ENCODE results near the gene PHACTR1.
A peak's percentile ranks its signal among the peaks of the same experiment; 100 is the strongest.
"Not testable (repeated sequence)": the region's sequence is repeated elsewhere in the genome, so short reads cannot be mapped to it uniquely, and the experiment has no call there.

The PHACTR1 gene

DNA sequence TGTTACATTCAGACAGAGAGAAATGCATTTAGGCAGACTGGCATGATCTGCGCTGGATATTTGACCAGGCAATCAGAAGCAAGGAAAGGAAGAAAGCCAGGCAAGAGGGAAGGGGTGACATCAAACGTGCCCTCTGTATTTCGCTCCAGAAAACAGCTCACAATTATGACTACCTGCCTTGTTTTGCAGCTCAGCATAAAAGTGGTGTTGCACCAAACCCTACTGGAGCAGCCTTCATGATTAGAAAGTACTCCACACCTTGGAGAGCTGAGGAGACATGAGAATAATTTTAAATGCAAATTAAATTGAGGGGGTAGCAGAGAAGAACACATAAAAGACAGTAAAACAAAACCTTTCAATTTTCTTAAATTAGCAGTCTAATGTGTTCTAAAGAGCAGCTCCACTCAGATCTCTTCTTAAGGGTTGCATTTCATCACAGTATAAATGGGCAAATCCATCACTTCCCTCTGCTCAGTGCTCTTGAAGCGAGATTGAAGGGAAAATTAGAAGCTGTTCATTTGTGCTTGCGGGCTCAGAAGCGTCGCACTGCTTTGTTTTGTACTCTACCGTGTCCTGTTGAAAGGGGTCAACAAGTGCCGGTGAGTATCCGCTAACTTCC, at the start of gene PHACTR1:
PHACTR1 (plus strand) TSS at position 470 of the 619 bp plus-strand sequence.
- DNase-seq: no peak

DNA sequence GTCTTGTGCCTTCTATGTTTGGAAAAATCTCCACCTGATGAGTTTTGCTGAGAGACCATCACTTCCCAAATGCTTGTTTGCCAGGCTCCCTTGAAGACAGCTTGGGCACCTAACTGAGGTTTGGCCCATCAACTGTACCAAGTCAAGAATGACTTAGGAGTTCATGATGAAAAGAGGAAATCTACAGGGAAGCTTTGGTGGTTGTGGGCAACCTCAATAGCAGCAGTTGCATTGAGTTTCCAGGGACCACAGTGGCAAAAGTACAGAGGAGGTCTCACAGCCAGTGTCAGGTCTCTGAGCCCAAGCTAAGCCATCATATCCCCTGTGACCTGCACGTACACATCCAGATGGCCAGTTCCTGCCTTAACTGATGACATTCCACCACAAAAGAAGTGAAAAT, 49.7 kb upstream of the PHACTR1 start:
- no peak for DNase-seq

DNA sequence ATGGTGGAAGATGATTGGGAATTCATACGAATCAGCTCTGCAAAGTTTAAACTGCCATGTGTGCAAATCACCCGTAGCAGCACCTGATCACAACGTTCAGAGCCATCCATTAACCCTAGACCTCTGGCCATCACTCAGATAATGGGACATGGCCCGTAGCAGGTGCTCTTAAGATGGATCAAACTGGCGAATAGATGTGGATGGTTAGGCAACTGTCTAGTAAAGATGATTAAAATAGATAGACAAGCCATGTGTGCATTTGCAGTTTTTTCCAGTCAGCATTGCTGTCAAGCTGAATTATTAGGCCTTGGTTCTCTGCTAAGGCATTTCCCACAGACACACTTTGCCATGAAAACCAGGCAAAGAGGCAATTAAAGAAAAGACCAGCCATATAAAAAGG, 40.6 kb upstream of the PHACTR1 start:
- no peak for DNase-seq

DNA sequence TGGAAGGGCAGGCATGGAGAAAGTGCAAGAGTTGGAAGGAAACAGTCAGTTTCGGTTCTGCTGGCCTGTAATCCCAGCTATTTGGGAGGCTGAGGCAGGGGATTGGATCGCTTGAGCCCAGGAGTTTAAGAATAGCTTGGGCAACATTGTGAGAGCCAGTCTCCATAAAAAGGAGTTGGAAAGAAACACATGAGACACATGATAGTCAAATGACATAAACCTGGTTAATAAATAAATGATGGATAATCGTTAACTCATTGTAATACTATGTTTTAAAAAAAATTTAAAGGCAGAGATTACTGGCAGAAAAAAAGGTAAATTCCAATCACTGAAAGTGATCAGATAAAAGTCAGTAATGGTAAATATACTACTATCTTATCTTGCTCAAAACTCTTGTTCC, 37.2 kb upstream of the PHACTR1 start:
- no peak for DNase-seq

DNA sequence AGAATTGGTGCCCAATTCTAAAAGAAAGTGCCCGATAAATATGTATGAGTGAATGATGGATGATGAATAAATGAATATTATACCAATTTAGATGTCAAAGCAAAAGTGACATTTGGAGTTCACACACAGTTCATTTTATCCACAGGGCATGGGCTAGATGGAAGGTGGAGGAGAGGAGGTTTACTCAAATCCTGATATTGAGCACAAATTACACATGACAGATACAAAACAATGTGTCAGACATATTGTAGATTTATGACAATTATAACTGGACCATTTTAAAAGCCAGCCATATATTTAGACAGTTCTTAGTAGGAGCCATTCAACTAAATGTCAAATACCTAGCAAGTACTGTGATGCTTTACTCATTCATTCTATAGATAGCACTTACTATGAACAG, 23.4 kb upstream of the PHACTR1 start:
- DNase-seq: no peak

DNA sequence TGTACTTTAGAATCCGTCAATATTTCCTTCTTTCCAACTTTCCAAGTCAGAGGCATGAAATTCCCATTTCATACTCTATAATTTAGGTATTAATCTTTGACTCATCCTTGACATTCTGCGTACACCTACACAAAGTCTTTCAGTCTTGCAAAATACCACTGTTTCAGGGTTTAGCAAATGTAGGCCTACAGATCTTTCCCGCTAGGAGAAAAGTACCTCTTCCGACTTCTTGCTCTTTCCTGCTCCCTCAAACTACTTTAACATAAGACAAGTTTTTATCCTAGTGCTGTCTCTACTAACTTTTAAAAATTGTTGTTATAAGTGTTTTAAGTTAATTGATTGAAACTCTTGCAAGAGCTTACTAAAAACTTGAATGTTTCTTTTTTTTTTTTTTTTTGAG, 18.3 kb upstream of the PHACTR1 start:
- DNase-seq: no peak

DNA sequence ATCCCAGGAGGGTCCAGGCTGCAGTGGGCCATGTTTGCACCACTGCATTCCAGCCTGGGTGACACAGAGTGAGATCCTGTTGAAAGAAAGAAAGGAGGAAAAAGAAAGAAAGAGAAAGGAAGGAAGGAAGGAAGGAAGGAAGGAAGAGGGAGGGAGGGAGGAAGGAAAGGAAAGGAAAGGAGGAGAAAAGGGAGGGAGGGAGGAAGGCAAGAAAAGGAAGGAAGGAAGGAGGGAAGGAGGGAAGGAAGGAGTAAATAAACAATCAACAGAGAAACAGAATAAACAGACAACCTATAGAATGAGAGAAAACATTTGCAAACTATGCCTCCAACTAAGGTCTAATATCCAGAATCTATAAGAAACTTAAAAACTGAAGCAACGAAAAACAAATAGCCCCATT, 11.6 kb upstream of the PHACTR1 start:
- no peak for DNase-seq

DNA sequence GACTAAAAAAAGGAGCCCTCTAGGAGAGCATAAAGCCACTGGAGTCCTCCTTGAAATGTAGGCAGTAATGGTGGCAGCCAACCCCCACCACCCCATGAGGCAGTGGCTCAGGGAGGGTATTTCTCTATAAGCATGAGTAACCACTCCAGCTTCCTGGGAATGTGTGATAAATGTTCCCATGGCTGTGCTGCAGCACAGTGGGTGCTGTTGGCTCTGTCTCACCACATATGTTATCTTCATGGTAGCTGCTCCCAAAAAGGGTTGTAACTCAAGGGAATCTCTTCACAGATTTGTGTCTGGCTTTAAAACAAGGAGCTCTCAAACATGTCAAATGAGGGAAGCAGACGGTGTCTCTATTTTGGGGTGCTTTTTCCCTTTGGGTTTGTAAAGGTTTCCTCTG, 7.5 kb upstream of the PHACTR1 start:
- DNase-seq: peak in 1 of 2 experiments; percentile 47

DNA sequence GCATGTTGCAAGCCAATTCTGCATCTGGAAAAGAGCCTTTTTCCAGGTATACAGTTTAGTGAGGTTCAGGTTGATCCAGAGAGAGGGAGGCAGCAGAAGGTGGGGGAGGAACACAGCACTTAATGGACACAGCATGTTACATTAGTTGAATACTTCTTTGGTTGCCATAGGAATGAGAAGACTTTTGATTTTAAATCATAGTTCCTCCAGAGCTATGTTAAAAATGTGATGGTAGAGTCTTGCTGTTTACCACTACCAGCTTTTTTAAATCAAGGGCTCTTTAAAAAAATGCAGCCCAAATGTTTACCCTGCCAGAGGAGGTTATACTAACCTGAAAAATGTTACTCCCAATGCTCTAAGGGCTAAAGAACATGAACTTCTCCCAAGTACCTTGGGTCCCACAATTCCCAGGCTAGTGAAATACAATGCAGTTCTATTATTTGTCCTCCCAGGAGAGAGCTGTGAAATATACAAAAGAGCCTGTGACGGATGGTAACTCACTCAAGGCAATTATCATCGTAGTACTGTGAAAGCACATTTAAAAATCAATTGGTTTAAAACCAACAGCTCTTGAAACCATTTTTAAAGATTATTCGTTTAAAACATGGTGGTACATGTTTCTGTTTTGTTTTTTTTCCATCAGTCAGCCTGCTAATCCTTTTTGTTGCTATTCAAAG, 6.9 kb upstream of the PHACTR1 start:
- DNase-seq: no peak

DNA sequence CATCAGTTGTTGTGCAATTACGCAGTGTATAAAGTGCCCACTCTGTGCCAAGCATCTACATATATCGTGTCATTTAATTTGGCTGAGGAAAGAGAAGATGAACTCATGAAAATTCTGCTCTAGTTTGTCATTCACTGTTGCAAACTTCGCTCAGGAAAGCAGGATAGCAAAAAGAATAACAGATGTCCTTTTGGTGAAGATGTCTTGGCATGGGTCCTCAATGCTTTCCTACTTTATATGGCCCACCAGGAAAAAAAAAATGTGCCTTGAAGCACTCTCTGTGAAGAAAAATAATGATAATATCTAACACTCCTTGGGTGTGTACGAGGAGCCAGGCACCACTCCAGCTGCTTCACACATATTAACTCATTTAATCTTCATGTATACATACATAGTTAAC, 5.6 kb upstream of the PHACTR1 start:
- peak; percentile 13 to 28 for DNase-seq

DNA sequence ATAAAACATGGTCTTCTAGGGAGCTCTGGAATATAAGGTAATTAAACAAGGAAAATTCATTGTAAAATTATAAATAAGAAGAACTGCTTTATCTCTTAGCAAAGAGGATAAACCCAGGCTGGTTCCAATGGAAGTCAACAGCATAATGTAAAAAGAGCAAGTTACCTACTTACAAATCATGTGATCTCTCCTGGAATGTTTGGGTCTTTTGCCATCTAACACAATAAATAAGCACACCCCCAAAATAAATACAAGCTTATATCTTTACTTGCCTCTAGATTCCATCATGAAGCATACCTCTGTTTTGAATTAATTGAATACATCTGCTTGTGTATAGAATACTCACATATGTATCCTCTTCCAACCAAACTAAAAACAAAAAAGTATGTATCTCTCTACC, 2.5 kb upstream of the PHACTR1 start:
- DNase-seq: no peak

DNA sequence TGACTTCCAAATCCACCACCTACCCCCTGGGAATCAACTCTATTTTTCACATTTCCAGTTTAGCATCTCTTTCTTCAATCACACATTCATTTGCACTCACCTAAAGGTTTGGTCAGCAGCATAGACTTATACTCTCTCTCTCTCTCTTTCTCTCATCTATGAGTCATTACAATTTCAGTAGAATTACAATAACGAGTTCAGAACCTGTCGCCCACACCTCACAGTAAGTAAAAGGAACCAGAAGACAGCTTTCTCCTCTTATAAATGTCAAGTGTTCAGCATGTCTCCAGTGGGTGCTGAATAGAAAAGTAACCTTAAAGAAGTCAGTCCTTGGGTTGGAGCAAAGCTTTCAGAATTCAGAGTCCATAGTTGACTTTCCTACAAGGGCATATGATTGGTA, 1.1 kb upstream of the PHACTR1 start:
- DNase-seq: no peak

DNA sequence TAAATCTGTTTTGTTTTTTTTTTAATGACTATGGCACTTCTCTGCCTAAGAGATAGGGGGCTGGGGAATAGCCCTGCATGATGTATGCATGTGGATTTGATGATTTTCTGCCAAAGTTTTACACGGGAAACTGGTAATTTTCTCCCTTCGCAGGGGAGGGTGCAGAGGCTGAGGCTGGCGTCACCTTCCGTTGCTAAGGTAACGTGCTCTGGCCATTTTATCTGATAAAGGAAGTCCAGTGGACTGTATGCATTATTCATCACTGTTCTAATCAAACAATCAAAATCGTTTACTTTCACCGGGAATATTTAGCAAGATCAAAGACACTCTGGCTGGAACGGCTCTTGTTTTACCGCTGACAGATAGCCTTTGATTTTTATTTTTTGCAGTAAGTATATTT, 789 bp downstream of the PHACTR1 start:
- DNase-seq: no peak

DNA sequence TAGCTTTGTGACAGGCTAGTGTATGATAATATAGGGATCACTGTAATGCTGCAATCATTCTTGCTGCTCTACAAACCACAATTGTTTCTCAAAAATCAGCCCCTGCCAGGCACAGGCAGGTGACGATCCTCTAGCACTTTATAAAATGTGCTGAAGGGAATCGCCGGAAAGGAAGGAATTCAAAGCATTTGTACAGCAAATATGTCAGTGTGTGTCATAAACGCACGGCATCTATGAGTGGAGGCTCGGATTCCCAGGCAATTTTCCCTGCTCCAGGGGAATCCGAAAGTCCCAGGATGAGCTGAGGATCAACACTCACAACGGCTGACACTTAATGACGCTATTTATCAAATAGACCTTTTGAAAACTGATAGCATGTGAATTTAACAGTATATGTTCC, 1.4 kb downstream of the PHACTR1 start:
- DNase-seq: no peak

DNA sequence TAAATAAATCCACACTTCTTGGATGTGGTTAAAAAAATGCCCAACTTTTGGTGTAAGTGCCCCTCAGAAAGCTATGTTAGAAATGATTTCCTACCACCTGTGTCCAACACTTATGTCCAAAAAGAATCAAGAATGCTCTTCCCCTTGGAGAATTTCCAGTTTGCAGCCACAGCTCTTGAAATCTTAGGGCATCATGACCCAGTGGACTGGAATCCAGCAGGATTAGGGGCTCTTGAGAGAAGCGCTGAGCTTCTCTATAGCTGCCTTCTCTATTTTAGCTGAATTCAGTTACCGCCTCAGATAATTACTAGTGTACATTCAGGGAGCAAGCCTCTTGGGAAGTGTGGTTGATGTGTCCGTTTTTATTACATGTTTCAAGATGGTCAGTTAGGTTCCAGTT, 2.5 kb downstream of the PHACTR1 start:
- DNase-seq: no peak

DNA sequence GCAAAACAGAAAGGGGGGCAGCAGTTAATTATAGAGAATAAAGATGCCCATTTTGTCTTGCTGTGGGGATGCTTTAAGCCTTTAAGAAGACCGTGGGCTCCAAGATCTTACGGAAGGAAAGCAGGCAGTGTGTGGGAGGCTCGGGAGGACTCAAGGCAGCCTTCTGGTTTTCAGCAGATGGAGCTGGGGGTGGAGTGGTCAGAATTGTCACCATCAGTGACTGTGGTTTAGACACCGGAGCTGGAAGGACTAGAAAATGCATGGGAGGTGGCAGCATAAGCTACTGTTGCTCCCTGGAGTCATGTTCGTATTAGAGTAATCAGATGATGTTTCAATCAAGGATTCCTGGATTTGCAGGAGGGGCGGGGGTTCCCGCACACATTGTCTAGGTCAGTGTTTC, 3.7 kb downstream of the PHACTR1 start:
- no peak for DNase-seq

DNA sequence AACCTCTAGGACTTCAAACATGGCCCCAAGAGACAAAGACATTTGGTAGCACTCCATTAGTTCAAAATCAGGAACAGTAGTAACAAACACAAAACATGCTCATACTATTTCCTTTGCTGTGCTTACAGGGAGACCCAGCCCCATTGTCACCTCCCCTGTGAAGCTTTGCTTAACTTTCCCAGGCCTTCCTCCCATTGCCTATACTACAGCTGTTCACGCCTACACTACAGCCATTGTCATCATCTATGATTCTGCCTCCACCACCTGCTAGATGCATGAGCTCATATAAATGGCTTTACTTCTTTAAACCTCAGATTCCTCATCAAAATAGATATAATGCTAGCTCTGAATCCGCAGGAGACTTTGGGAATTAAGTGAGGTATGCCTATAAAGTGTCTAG, 8.7 kb downstream of the PHACTR1 start:
- DNase-seq: no peak

DNA sequence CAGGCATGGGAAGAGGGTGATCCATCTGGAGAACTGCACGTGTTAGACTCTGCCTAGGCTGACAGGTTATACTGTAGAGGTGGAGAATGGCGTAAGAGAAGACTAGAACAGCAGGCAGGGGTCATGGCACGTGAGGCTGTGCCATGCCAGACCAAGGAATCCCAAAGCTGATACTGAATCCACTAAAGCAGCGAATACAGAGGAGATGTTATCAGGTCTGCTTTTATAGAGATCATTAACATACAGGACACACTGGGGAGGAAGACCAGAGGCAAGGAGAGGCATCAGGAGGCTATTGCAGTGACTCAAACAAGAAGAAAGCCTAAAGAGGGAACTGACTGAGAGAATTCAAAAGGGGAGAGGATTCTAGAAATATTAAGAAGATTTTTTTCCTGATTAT, 12.9 kb downstream of the PHACTR1 start:
- no peak for DNase-seq

DNA sequence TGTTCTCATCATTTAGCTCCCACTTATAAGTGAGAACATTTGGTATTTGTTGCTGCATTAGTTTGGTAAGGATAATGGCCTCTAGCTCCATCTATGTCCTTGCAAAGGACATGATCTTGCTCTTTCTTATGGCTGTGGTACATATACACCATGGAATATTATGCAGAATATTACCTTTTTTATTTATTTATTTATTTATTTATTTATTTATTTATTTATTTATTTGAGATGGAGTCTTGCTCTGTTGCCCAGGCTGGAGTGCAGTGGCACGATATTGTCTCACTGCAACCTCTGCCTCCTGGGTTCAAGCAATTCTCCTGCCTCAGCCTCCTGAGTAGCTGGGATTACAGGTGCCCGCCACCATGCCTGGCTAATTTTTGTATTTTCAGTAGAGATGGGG, 14.2 kb downstream of the PHACTR1 start:
- DNase-seq: not testable (repeated sequence)

DNA sequence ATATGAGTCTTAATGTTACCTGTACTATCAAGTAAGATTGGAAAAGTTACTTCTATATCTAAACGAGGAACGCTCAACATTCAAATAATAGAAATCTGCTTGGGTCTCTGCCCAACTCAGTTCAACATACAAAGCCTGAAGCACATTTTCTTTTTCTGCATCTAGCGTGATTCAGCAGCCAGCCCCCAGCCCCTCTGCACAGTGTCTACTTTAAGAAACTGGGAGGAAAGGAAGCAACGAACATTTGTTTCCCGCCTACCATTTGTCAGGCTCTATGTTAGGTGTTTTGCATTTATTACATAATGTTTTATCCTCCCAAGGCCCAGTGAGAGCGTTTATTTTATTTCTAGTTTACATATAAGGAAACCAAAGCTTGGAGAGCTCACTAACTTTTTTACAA, 17.3 kb downstream of the PHACTR1 start:
- DNase-seq: no peak

DNA sequence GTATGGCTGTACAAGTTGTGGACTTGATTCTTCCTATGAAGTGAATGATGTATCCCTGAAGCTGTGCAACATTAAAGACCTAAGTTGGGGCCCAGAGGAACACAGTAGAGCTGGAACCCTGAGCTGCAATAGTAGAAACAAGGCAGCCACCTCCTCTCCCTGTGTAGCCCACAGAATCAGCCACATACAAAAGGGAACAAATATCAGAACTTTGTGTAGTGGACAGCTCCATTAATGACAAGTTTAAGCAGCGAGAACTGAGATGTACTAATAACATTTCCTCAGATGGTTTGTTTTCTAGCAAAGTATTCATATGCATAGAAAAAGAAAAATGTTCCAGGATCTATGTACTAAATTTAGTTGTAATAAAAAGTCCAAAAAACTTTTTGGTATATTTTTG, 19.2 kb downstream of the PHACTR1 start:
- DNase-seq: no peak

DNA sequence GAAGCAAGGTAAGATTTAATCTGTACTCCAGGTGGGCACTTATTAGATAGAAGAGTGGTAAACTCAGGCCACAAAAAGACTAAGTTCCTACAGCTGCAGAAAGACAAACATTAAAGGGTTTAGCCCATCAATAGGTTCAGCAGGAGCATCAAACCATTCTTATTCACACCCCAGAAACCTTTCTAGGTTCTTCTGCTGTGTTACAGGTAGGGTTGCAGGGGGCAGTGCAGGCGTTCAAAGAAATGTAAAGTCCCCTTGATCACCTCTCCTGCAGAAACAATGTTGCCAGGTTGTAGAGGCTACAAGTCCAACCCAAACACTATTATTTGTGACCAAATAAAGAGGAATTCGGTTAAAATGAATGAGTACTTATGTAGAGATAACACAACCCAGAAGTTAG, 31.8 kb downstream of the PHACTR1 start:
- DNase-seq: no peak

DNA sequence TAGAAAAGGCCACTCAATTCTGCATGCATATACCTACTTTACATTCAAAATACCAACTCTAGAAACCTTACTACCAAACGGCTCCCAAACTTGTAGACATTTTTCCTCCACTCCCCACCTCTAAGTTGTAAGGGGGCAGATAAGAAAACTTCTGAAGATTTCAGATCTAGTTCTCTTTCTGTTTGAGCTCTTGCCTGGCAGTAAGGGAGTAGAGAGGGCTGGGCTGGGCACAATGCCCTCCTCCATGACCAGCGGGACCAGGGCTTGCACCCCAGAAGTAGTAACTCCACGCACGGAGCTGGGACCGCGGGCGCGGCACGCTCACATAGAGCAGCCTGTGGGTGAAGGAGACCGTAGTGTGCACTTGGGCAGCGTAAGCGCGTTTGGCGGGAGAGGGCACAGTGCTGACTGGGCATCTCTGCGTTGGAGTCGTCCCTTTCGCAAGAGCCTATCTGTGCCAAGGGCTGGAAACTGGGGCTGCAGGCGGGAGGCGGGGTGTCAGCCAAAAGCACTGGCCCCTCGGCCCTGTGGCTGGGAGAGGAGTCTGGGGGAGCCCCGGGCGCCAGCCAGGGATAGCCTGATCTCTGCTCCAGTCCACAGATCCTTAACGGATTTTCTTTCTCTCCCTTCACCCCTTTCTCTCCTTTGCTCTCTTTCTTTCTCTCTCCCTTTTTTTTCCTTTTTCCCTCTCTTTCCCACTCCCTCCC, 32.4 kb downstream of the PHACTR1 start:
- peak; percentile 42 to 54 for DNase-seq
